ENCODE measurements around the gene PER1.
A peak's percentile ranks its signal among the peaks of the same experiment; 100 is the strongest.

PER1 gene, protein sequence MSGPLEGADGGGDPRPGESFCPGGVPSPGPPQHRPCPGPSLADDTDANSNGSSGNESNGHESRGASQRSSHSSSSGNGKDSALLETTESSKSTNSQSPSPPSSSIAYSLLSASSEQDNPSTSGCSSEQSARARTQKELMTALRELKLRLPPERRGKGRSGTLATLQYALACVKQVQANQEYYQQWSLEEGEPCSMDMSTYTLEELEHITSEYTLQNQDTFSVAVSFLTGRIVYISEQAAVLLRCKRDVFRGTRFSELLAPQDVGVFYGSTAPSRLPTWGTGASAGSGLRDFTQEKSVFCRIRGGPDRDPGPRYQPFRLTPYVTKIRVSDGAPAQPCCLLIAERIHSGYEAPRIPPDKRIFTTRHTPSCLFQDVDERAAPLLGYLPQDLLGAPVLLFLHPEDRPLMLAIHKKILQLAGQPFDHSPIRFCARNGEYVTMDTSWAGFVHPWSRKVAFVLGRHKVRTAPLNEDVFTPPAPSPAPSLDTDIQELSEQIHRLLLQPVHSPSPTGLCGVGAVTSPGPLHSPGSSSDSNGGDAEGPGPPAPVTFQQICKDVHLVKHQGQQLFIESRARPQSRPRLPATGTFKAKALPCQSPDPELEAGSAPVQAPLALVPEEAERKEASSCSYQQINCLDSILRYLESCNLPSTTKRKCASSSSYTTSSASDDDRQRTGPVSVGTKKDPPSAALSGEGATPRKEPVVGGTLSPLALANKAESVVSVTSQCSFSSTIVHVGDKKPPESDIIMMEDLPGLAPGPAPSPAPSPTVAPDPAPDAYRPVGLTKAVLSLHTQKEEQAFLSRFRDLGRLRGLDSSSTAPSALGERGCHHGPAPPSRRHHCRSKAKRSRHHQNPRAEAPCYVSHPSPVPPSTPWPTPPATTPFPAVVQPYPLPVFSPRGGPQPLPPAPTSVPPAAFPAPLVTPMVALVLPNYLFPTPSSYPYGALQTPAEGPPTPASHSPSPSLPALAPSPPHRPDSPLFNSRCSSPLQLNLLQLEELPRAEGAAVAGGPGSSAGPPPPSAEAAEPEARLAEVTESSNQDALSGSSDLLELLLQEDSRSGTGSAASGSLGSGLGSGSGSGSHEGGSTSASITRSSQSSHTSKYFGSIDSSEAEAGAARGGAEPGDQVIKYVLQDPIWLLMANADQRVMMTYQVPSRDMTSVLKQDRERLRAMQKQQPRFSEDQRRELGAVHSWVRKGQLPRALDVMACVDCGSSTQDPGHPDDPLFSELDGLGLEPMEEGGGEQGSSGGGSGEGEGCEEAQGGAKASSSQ (N-terminal part only)

DNA sequence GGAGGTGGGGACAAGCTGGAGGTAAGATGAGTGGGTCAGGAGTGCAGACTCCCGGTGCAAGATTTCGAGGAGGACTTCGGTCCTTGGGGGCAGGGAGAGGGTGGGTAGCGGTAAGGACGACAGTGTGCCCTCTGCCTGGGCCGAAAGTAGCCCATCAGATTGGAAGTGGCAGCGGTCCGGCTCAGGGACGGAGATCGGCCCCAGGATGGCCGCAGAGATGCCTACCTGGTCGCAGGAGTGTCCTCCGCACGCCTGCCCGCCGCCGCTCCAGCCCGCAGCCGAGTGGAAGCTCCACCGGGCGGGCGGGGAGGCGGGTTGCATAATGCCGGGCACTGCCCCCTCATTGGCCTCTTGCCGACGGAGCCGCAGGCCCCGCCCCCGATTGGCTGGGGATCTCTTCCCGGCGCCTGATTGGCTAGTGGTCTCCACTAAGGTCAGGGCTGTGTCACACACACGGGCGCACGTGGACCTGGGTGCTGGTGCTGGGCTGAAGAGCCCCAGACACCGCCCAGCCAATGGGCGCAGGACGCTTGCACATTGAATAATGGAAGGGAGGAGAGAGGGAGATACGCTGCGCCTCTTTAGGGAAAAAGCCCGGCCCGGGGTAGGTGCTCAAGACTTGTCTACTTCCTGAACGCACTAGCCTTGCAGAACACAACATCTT lies at the start of gene PER1:
TSS of gene PER1 (minus strand) at position 293 of the 664 bp plus-strand sequence. CDS start 1,698 bp downstream, outside the sequence.
- peaks cover 58% of the 10 kb centered on the region for H3K4me1 ChIP-seq
- H3K36me3 ChIP-seq, result peaks cover 35% of the 10 kb centered on the region
- H3K4me2 ChIP-seq, result peak within 1 kb of the TSS; percentile 98
- H3K27me3 ChIP-seq, result no peaks in the 10 kb centered on the region
- peaks cover 34% of the 10 kb centered on the region for H4K20me1 ChIP-seq
- H3K4me3 ChIP-seq, result peak within 1 kb of the TSS; percentile 88
- no peaks in the 10 kb centered on the region for H3K9me3 ChIP-seq
- H3K27ac ChIP-seq, result peak within 1 kb of the TSS; percentile 82
- peak; percentile 96 for TF ChIP-seq Cebpa-rat (IDR thresholded peaks at IDR 0.05)
- peak within 1 kb of the TSS; percentile 90 for H3K9ac ChIP-seq

DNA sequence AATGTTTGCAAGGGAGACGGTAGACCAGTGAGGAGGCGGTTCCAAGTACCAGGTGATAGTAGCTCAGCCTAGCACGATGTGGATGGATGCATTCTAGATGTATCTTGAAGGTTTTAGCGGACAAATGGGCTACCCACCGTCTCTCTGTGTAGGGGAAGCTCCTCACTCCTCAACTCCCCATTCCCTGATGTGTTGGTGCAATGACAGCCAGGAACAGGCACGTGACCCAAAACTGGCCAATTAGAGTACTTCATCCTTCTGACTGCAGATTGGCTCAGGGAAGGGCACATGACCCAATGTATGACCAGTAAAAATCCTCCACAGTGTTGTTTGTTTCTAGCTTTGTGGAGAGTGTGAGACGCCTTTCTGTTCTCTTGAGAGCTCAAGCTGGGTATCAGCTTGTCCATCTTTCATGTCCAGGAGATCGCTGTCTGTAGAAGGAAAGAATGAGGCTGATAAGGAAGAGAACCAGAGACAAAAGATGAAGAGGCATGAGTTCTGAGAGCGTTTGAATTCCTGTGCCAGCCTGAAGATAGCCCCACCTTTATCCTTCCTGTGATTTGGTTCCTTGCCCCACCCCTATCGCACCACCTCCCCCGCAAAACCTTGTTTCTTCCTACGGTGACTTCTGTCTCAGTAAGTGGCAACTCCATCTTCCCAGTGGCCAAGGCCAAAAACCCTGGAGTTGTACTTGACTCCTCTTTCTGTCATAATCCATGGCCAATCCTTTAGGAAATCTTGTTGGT lies 40.0 kb upstream of the PER1 start:
- H4K20me1 ChIP-seq, result peaks cover 20% of the 10 kb centered on the region
- H3K36me3 ChIP-seq, result no peaks in the 10 kb centered on the region
- peak overlapping the region; percentile 70 for H3K4me2 ChIP-seq
- no peaks in the 10 kb centered on the region for H3K27me3 ChIP-seq
- H3K27ac ChIP-seq, result peak overlapping the region; percentile 55; the same call in 1 of the 2 replicates
- no peaks in the 10 kb centered on the region for H3K9me3 ChIP-seq
- H3K4me1 ChIP-seq, result peaks cover 45% of the 10 kb centered on the region
- TF ChIP-seq Cebpa-rat (IDR thresholded peaks at IDR 0.05), result no peak
- H3K9ac ChIP-seq, result no peak overlapping the region
- H3K4me3 ChIP-seq, result peak overlapping the region; percentile 48

DNA sequence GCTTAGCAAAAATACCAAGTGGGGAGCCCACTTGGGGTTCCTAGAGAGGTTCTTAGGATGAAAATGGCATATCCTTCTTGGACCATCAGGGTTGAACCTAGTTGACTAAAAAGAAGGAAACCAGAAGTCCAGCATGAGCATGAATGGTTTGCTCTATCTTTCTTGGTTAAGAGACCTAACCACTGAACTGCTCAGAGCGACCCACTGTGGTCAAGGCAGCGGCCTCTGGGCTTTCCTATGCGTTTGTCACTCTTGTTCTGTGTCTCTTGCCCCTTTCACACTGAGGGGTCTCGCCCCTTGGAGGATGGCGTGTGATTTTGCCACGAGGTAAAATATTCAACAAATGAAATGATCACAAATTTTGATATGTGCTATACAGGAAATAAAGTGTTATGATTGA lies 38.3 kb upstream of the PER1 start:
- Histone ChIP-seq H3K9ac (peak overlapping the region; percentile 92; the same call in 1 of the 2 replicates), H3K27me3 (no peaks in the 10 kb centered on the region), H3K4me3 (peak overlapping the region; percentile 86), H3K9me3 (no peaks in the 10 kb centered on the region), H3K4me1 (peaks cover 45% of the 10 kb centered on the region), H3K27ac (no peak overlapping the region), H3K4me2 (peak overlapping the region; percentile 77), H4K20me1 (peaks cover 20% of the 10 kb centered on the region), H3K36me3 (no peaks in the 10 kb centered on the region)
- TF ChIP-seq Cebpa-rat (IDR thresholded peaks at IDR 0.05), result no peak

DNA sequence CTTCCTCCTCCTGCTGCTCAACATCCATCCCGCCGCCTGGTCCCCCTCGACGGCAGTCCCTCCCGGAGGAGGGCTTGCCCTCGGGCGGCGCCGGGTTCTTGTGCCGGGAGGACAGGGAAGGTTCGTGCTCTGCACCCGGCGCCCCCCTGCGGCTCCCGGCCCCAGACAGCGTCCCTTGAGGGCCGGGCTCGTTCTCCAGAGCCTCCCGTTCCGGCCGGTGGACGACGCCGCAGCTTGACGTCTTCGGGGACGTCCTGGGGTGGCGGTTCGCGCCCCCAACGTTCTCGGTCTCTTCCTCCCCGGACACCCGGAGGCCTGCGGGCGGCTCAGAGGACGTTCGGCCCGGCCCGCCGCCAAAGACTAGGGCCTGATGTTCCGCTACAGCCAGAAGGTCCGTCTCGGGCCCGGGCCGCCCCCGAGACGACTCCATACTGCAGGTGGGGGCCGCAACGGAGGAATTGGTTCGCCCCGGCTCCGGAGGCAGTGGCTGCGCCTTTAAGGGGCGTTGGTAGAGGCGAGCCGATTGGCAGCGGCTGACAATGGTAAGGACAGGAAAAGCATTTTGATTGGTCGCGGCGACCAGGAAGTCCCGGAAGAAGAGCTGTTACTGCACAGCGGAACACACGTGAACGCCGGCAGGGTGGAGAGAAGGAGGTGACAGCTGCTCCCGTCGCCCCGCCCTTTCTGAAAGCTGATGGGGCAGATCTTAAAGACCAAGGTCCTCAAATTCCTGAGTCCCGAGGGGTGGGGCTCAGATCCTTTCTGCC lies 37.7 kb upstream of the PER1 start, which contains the start of gene BORCS6:
TSS of gene BORCS6 (minus strand) at position 470 of the 767 bp plus-strand sequence. CDS start at position 430, 40 bp downstream.
- peak within 1 kb of the TSS; percentile 92 for H3K9ac ChIP-seq

DNA sequence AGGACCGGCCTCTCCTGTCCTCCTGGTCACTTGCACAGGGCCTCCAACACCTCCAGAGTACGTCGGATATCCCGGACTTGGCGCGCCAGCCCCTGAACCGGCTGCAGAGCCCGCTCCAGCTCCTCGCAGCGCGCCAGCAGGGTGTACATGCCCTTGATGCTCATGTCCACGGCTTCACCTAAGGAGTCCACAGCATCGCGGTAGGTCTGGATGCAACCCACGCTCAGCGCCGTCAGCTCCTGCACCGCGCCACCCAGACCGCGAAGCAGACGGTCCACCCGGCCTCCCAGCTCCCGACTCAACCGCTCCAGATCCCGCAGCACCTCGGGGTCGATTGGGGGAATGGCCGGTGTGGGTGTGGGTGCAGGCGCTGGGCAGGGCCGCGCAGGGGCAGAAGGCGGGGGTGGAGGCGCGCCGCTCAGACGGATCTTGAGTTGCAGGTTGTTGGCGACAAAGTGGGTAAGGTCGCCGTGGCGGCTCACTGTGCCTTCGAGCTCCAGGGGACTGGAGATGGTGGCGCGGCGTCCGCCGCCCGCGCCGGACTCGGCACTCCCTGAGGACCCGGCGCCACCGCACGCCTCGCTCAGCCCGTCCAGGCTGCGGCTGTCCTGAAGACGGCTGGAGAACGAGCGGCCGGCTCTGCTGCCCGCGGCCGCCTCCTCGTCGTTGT lies 37.0 kb upstream of the PER1 start:
- Histone ChIP-seq H3K4me2 (peak overlapping the region; percentile 95), H4K20me1 (peaks cover 20% of the 10 kb centered on the region), H3K4me1 (peaks cover 45% of the 10 kb centered on the region), H3K27ac (peak overlapping the region; percentile 90), H3K9me3 (no peaks in the 10 kb centered on the region), H3K4me3 (peak overlapping the region; percentile 86), H3K27me3 (no peaks in the 10 kb centered on the region), H3K9ac (peak overlapping the region; percentile 92), H3K36me3 (no peaks in the 10 kb centered on the region)
- TF ChIP-seq Cebpa-rat (IDR thresholded peaks at IDR 0.05), result no peak

More for the DNA sequence above, 37.7 kb upstream of the PER1 start, which contains the start of gene BORCS6:
- Histone ChIP-seq H3K4me2 (peak within 1 kb of the TSS; percentile 95), H4K20me1 (peaks cover 20% of the 10 kb centered on the region), H3K4me1 (peaks cover 45% of the 10 kb centered on the region), H3K4me3 (peak within 1 kb of the TSS; percentile 86), H3K9me3 (no peaks in the 10 kb centered on the region), H3K27me3 (no peaks in the 10 kb centered on the region), H3K36me3 (no peaks in the 10 kb centered on the region), H3K27ac (peak within 1 kb of the TSS; percentile 90)
- TF ChIP-seq Cebpa-rat (IDR thresholded peaks at IDR 0.05), result no peak

DNA sequence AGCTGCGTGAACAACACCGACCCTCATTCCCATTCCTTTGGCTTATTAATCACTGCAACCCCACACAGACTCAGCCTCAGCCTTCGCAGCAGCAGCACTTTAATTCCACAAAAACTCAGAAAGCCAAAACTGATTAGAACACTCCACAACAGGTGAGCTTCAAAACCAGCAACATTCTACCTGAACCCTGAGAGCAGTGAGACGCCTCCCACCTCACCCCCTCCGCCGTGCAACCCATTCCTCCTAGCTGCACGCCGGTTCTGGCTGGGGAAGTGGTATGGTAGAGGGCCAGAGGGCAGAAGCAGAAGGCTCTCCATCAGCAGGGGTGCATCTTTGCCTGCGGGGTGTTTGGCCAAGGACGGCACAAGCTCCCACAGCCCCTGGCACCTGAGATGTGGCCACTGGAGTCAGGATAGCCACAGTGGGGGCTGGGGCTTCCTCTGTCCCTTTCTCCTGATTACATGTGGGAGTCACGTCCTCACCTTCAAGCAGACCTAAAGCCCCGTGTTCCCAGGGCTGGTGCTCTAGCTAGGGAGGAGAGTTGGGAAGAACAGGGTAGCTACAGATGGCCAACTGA lies 36.1 kb upstream of the PER1 start:
- Histone ChIP-seq H3K4me2 (peak overlapping the region; percentile 95), H3K9me3 (no peaks in the 10 kb centered on the region), H3K27ac (peak overlapping the region; percentile 90), H3K9ac (peak overlapping the region; percentile 92), H3K27me3 (no peaks in the 10 kb centered on the region), H3K4me1 (peaks cover 45% of the 10 kb centered on the region), H3K36me3 (no peaks in the 10 kb centered on the region), H3K4me3 (peak overlapping the region; percentile 86), H4K20me1 (peaks cover 20% of the 10 kb centered on the region)
- no peak for TF ChIP-seq Cebpa-rat (IDR thresholded peaks at IDR 0.05)
